HL-60 (cell line): ENCODE data around the gene COMMD3.

Source experiments
- DNase-seq, 2 experiments: peaks; one replicate each; pipeline ENCODE4 v3.0.0-alpha.2; 2010 to 2020; ENCODE audit warnings: low read depth in 1 of 2, low spot score in 1 of 2
- H3K27ac ChIP-seq: fragments of 250-450 bp; sonication (Bioruptor Pico); replicated peaks from 2 replicates; pipeline ENCODE4 v1.5.1; 2020; ENCODE audit warnings: mild to moderate bottlenecking, moderate library complexity
- H3K27me3 ChIP-seq: fragments of 250-450 bp; sonication (Bioruptor Pico); 2 replicates; pipeline ENCODE4 v1.5.1; 2021; ENCODE audit warnings: mild to moderate bottlenecking, moderate library complexity; ENCODE audit not compliant: insufficient read depth, poor library complexity, severe bottlenecking
- H3K4me3 ChIP-seq: replicated peaks from 2 replicates; pipeline ENCODE4 v1.5.1; 2011; ENCODE audit warnings: mild to moderate bottlenecking, control low read depth, low read length; ENCODE audit not compliant: insufficient read depth
- CTCF ChIP-seq: IDR thresholded peaks from one replicate; pipeline ENCODE4 v1.5.1; 2011; ENCODE audit warnings: low read length, control low read depth, inconsistent platforms; ENCODE audit not compliant: insufficient read depth
- GABPA ChIP-seq: IDR thresholded peaks from 2 replicates; pipeline ENCODE4 v1.6.1; 2012; ENCODE audit warnings: low read depth
- POLR2AphosphoS5 ChIP-seq: IDR thresholded peaks from 2 replicates; pipeline ENCODE4 v1.6.1; 2012; ENCODE audit warnings: low read depth
- SPI1 ChIP-seq: IDR thresholded peaks from 2 replicates; pipeline ENCODE4 v1.6.1; 2012; ENCODE audit warnings: low read depth, mild to moderate bottlenecking, borderline replicate concordance
- TF ChIP-seq, protein P1 (sequence below): IDR thresholded peaks from 2 replicates; pipeline ENCODE4 v1.6.1; 2012; ENCODE audit warnings: low read depth; ENCODE audit not compliant: insufficient replicate concordance

Gene COMMD3

DNA sequence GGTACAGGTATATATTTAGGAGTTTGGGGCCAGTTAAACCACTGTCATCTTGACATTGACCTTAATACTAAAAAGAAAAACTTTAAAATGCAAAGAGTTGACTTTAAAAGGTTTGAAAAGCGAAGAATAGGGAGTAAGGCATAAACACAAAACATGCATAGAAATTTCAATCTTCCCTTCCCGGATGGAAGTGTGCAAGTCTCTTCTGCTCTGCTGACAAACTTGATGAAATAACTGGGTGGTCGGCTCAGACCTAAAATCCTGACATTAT lies 25.7 kb downstream of the COMMD3 start:
- Histone ChIP-seq H3K27me3 (peaks cover 26% of the 10 kb centered on the region), H3K4me3 (no peak overlapping the region), H3K27ac (no peak overlapping the region)
- TF ChIP-seq, protein P1, sequence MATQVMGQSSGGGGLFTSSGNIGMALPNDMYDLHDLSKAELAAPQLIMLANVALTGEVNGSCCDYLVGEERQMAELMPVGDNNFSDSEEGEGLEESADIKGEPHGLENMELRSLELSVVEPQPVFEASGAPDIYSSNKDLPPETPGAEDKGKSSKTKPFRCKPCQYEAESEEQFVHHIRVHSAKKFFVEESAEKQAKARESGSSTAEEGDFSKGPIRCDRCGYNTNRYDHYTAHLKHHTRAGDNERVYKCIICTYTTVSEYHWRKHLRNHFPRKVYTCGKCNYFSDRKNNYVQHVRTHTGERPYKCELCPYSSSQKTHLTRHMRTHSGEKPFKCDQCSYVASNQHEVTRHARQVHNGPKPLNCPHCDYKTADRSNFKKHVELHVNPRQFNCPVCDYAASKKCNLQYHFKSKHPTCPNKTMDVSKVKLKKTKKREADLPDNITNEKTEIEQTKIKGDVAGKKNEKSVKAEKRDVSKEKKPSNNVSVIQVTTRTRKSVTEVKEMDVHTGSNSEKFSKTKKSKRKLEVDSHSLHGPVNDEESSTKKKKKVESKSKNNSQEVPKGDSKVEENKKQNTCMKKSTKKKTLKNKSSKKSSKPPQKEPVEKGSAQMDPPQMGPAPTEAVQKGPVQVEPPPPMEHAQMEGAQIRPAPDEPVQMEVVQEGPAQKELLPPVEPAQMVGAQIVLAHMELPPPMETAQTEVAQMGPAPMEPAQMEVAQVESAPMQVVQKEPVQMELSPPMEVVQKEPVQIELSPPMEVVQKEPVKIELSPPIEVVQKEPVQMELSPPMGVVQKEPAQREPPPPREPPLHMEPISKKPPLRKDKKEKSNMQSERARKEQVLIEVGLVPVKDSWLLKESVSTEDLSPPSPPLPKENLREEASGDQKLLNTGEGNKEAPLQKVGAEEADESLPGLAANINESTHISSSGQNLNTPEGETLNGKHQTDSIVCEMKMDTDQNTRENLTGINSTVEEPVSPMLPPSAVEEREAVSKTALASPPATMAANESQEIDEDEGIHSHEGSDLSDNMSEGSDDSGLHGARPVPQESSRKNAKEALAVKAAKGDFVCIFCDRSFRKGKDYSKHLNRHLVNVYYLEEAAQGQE = no peak
- no peak for DNase-seq

DNA sequence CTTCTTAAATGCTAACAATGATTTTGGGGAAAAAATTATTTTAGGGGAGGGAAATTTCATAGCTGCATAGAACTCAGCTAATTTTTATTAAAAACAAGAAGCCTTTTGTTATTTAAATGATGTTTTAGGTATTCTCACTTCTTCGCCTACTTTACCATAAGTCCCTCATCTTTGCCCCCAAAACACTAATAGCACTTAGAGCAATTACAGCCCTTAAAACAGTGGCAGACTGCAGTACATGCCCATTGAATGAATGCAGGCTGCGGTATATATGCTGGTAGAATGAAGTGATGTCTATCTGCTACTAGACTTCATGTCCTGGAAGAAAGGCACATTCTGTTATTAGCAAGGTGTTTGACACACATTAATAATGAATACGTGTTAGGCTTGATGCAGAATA lies 26.2 kb downstream of the COMMD3 start:
- no peak for TF ChIP-seq POLR2AphosphoS5
- TF ChIP-seq CTCF = no peak
- TF ChIP-seq, protein P1 = no peak
- TF ChIP-seq GABPA = no peak
- TF ChIP-seq SPI1 = no peak
- H3K27me3 ChIP-seq = peaks cover 21% of the 10 kb centered on the region
- no peak for DNase-seq
- no peak overlapping the region for H3K27ac ChIP-seq
- no peak overlapping the region for H3K4me3 ChIP-seq

DNA sequence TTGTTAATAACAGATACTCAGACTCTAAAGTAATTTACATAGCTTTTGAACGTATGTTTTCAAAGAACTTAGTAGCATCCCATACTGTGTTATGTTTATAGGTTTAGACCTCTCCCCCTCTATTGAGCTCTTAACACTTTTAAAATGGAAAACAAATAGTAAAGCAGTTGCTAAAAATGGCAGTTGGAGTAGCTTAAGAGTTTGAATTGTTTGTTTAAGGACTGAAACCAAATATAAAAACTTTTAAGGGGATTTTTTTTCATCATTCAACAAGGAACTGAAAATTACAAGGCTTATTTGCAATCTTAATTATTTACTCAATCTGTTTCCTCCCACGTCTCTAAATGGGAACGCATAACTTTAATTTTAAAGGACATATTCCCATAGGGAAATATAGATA lies 27.5 kb downstream of the COMMD3 start:
- TF ChIP-seq GABPA (no peak), SPI1 (no peak), CTCF (no peak), POLR2AphosphoS5 (no peak)
- TF ChIP-seq, protein P1 = no peak
- DNase-seq = no peak
- Histone ChIP-seq H3K27me3 (peaks cover 16% of the 10 kb centered on the region), H3K27ac (no peak overlapping the region), H3K4me3 (no peak overlapping the region)

DNA sequence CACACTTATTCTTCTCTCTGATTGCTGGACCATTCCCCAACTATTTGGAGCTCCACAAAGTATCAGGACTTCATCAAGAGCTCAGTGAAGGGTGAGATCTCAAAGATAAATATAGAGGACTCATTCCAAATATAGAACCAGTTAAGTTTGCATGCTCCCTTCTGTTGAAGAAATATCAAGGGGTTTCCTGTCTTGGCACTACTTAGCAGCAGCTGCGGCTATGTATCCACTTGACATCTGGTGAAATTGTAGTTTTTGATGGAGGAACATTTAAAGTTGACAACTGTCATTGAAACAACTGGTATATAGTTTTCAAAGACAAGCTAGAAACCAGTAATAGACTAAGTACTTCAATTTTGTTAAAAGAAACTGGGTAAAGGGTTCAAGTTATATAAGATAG lies 28.1 kb downstream of the COMMD3 start:
- H3K27me3 ChIP-seq = peaks cover 14% of the 10 kb centered on the region
- TF ChIP-seq, protein P1 = no peak
- no peak for TF ChIP-seq POLR2AphosphoS5
- no peak for TF ChIP-seq SPI1
- TF ChIP-seq CTCF = no peak
- no peak for TF ChIP-seq GABPA

More for the DNA sequence above, 28.1 kb downstream of the COMMD3 start:
- no peak overlapping the region for H3K4me3 ChIP-seq
- no peak overlapping the region for H3K27ac ChIP-seq
- no peak for DNase-seq
